GM21526 (cell line): ENCODE data around the gene CPO.
"Not testable (repeated sequence)": the region's sequence is repeated elsewhere in the genome, so short reads cannot be mapped to it uniquely, and the experiment has no call there.

Experiments
- ATAC-seq: cut with Tn5 transposase; IDR thresholded peaks from one replicate; pipeline ENCODE4 v1.9.1; 2021; ENCODE audit warnings: moderate library complexity; ENCODE audit not compliant: unreplicated experiment, low FRiP score

The CPO gene, protein sequence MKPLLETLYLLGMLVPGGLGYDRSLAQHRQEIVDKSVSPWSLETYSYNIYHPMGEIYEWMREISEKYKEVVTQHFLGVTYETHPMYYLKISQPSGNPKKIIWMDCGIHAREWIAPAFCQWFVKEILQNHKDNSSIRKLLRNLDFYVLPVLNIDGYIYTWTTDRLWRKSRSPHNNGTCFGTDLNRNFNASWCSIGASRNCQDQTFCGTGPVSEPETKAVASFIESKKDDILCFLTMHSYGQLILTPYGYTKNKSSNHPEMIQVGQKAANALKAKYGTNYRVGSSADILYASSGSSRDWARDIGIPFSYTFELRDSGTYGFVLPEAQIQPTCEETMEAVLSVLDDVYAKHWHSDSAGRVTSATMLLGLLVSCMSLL

GRCh38 chr2:206939340-206939739 lies at the start of gene CPO:
Gene CPO (plus strand): TSS chr2:206939518. CDS start chr2:206939600, 82 bp downstream.
- no peak for ATAC-seq

- no peak for ATAC-seq
Observed at GRCh38 chr2:206890179-206890578, 49.1 kb upstream of the CPO start.

DNA sequence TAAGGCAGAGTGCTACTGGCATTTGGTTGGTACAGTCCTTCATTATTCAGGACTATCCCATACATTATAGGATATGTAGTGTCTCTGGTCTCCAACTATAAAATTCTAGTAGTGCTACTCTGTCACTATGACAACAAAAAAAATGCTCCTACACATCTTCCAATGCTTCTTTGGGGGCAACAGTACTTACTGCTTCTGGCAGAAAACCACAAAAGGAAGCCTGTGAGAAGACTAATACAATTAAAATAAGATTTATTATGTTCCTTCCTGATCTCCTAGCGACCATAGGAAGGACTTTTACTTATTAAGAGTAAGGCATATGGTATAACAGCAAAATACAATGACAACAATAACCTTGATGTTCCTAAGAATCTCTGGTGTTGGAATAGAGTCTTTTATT lies 48.4 kb upstream of the CPO start:
- ATAC-seq: no peak

DNA sequence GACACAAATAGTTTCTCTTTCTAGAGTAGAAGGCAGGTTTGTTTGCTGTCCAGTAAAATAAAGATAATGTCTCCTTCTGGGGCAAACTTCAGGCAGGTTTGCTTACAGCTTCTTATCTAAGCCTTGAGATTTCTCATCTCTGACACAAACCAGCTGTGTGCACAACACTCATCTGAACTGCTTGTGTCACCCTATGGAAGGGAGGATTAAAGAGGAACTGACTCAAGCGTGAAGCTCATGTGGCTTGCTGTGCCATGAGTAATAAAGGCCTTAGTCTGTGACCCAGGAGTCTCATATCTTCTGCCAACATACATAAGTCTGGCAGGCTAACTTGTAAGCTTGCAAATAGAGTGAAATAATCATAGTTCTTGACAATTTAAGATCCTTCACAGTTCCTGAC lies 24.2 kb upstream of the CPO start:
- ATAC-seq: no peak

- no peak for ATAC-seq
Observed at GRCh38 chr2:206918263-206918662, 21.1 kb upstream of the CPO start.

DNA sequence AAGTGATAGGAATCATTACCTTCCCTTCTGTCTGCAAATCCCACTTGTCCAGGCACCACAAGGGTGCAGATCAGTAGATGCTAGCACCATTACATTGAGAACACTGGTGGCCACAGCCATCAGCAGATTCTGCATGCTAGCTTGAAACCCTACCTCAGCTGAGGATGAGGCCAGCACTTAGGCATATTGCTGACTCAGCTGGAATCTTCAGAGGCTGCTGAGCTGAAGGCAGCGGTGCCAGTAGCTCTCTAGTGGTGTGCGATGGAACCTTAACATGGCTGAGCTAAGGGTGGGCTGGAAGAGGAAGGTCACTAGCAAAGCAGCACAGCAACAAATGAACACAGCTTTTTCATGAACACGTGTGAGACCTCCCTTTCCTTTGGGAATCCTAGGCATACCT lies 19.0 kb upstream of the CPO start:
- no peak for ATAC-seq

DNA sequence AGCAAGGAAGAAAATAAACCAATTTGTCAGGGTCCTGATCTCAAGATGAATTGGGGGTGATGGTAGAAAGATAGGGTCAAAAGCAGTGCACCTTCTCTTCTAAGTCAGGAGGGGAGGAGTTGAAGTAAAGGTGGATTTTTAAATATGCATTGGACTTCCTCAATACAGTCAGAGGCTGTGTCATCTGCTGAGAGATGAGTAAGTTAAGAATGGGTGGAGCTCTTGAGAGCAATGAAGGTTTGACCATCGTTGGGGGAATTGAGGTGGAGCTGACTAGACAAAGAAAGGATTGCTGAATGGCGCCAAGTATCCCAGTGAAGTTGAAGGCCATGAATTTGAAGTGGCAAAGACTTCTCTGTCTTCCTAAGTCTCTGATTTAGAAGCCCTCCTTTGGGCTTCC lies 18.4 kb upstream of the CPO start:
- no peak for ATAC-seq

DNA sequence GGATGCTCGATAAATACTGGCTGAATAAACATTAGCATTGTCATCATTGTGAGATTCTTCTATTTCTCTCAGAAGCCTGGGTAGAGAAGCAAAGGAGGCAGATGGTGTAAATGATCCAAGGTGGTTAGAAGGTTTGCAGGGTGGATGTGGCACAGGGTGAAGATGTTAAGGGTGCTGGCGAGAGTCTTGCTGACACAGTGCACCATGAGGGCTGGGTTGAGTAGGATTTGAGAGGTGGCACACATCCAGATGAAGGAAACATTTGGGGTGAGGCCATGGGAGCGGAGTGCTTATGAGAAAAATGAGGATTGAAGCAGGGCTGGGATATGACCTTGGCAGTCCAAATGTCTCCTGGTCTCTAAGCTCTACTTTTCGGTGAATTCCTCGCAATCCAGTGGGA lies 17.8 kb upstream of the CPO start:
- ATAC-seq: no peak

DNA sequence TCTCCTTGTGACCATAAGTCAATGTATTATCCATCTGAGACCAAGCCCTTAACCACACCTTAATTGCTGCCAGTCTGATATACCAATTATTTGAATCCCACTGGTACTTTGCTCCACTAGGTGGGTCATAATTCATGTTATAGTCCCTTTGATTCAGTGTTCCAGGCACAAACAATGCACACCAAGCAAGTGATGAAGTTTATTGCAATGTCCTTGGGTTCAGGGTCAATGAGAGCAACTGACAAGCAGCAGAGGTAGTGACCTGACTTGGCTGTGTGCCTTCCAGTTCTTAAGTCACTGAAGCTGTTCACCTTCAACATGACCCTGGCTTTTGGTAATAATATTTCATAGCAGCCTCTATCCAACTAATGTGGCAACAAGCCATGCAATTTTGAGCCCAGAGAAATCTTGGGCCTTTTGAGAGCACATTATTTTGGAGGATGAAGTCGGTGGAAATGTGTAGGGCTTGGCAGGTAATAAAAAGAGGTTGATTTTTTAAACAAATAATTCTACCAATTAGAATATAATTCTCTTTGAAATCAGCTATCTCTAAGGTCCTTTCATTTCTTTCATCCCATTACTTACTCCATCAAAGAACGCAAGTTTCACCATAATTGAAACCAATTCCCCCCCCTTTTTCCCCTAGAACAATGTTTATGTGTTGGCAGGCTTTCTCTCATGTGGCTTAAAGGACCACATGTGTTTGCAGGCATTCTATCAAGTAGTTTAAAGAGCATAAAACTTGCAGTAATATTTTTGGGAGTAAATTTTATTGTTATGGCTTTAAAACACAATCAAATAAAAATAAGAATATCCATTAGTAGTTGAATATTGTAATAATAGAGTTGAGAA lies 3.1 kb upstream of the CPO start:
- no peak for ATAC-seq

DNA sequence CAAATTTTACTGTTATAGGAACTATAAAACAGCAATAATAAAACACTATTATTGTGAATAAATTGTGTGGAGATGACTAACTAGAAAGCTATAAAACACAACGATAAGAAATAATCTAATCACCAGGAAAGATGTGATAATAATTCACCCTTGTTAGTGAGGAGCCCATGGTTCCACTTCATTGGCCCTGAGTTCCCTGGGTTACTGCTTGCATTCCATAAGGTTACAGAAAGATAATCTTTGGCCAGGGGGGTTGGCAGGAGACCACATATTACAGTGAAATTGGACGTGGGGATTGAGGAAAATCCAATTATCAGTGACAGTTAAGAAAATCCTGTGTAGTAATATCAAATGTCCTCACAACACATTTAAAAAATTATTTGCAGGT lies 2.5 kb upstream of the CPO start:
- no peak for ATAC-seq

GRCh38 chr2:206937555-206937954 lies 1.8 kb upstream of the CPO start:
- ATAC-seq: peak; percentile 98

DNA sequence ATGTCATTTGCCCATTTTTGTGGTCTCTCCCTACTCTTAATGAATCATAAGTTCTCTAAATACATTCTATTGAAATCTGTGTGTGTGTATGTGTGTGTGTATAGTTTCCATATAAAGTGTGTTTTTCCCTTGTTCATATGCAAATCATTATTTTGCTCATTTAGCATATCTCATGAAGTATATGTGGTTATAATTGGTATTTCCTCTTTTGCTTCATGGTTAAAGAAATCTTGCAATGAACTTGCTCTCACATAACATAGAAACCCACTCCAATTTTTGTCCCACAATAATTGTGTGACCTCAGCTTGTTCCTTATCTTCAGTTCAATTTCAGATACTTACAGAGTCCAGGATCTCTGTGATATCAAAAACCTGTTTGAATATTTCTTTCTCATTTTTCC lies 1.2 kb downstream of the CPO start:
- no peak for ATAC-seq

DNA sequence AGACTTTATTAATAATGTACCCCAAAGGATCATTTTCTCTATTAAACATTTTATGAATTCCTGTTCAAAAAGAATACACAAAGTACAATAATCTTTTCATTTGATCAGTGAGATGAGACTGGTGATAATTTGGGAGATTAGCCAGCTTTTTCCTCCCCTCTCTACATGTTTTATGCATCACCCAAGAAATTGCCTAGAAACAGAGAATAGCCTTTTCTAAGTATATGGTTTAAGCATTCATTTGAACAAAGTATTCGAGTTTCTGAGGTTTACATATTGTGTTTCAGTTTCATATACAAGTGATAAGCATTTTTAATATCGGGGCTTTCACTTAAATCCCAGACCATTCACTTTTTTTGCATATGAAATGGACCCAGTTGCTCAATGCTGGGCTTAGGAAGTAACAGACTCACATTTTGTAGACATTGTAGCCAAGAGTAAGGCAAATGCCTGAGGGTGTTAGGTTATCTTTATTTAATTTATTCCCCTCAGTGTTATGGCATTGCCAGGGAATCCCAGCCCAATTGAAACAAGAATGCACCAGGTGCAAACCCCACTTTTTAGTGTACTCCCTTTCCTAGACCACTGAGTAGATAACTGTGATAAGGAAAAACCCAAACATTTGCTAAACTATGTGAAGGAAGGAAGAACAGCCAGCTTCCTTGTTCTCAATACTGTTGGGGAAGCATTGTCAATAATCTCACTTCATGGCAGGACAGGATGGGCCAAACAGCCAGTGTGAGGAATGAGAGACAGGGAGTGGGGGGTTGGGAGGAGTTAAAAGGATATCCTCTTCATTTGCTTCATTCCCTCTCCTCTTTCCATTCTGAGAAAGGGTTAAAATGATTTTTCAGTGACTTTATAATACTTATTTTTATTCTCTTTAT lies 3.5 kb downstream of the CPO start:
- no peak for ATAC-seq

- ATAC-seq: not testable (repeated sequence)
Observed at GRCh38 chr2:206953404-206953803, 14.1 kb downstream of the CPO start.

GRCh38 chr2:206955253-206955652 lies 15.9 kb downstream of the CPO start:
- no peak for ATAC-seq

DNA sequence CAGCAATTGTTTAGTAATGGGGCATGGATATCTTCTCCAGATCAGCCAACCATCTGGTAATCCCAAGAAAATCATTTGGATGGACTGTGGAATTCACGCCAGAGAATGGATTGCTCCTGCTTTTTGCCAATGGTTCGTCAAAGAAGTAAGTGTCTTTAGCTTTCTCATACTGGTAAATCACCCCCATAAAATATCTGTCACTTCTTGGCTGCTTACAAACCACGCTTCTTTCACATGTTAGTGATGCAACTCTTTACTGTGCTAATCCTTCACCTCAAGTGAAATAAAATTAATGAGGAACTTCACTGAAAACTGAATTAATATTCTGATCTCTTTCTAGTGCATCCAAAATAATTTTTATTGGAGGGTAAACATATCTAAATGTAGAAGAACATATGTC lies 18.9 kb downstream of the CPO start:
- ATAC-seq: no peak

GRCh38 chr2:206962966-206963365 lies 23.6 kb downstream of the CPO start:
- ATAC-seq: no peak

- no peak for ATAC-seq
Observed at GRCh38 chr2:206968134-206969086, 29.1 kb downstream of the CPO start.

DNA sequence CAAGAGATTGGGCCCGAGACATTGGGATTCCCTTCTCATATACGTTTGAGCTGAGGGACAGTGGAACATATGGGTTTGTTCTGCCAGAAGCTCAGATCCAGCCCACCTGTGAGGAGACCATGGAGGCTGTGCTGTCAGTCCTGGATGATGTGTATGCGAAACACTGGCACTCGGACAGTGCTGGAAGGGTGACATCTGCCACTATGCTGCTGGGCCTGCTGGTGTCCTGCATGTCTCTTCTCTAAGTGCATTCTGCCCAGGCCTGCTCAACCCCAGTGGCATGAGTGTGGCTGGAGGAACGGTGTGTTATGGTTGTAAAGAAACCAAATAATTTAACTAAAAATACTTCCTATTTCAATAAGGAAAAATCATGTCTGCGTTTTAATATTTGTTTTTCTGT lies 29.9 kb downstream of the CPO start:
- no peak for ATAC-seq
